Measurements from ENCODE around the gene CST2.
"Not testable (repeated sequence)": the region's sequence is repeated elsewhere in the genome, so short reads cannot be mapped to it uniquely, and the experiment has no call there.

The CST2 gene

GRCh38 chr20:23857962-23858595 lies 31.6 kb upstream of the CST2 start:
- no peak for TF ChIP-seq Cebpa-rat (IDR thresholded peaks at IDR 0.05)
- no peak overlapping the region for H3K27ac ChIP-seq
- H3K27me3 ChIP-seq: no peaks in the 10 kb centered on the region
- H3K4me1 ChIP-seq: peaks cover 7% of the 10 kb centered on the region; the same call in 1 of the 2 replicates
- 0 out of 2 replicates have a peak, but pooled peaks cover 3% of the 10 kb centered on the region for H3K9me3 ChIP-seq
- H3K36me3 ChIP-seq: no peaks in the 10 kb centered on the region
- H4K20me1 ChIP-seq: no peaks in the 10 kb centered on the region
- no peak overlapping the region for H3K9ac ChIP-seq
- no peak overlapping the region for H3K4me2 ChIP-seq
- H3K4me3 ChIP-seq: no peak overlapping the region

- Histone ChIP-seq H3K4me3 (no peak overlapping the region), H3K4me2 (no peak overlapping the region), H3K27ac (no peak overlapping the region), H4K20me1 (no peaks in the 10 kb centered on the region), H3K9me3 (no peaks in the 10 kb centered on the region), H3K9ac (no peak overlapping the region), H3K4me1 (peaks cover 7% of the 10 kb centered on the region; the same call in 1 of the 2 replicates), H3K36me3 (no peaks in the 10 kb centered on the region), H3K27me3 (no peaks in the 10 kb centered on the region)
- no peak for TF ChIP-seq Cebpa-rat (IDR thresholded peaks at IDR 0.05)
Measured at GRCh38 chr20:23856736-23857135, 30.2 kb upstream of the CST2 start.

- no peak overlapping the region for H3K4me3 ChIP-seq
- H3K36me3 ChIP-seq: no peaks in the 10 kb centered on the region
- peaks cover 7% of the 10 kb centered on the region; the same call in 1 of the 2 replicates for H3K4me1 ChIP-seq
- no peak for TF ChIP-seq Cebpa-rat (IDR thresholded peaks at IDR 0.05)
- H3K9me3 ChIP-seq: no peaks in the 10 kb centered on the region
- H3K27ac ChIP-seq: no peak overlapping the region
- no peak overlapping the region for H3K9ac ChIP-seq
- no peaks in the 10 kb centered on the region for H3K27me3 ChIP-seq
- H3K4me2 ChIP-seq: no peak overlapping the region
- no peaks in the 10 kb centered on the region for H4K20me1 ChIP-seq
Measured at GRCh38 chr20:23856226-23856625, 29.7 kb upstream of the CST2 start.

- Histone ChIP-seq H3K9ac (no peak overlapping the region), H3K27me3 (no peaks in the 10 kb centered on the region), H3K4me1 (no peaks in the 10 kb centered on the region), H3K9me3 (no peaks in the 10 kb centered on the region), H3K27ac (no peak overlapping the region), H3K4me2 (no peak overlapping the region), H4K20me1 (no peaks in the 10 kb centered on the region), H3K36me3 (no peaks in the 10 kb centered on the region), H3K4me3 (no peak overlapping the region)
- TF ChIP-seq Cebpa-rat (IDR thresholded peaks at IDR 0.05): no peak
Measured at GRCh38 chr20:23841693-23842092, 15.2 kb upstream of the CST2 start.

GRCh38 chr20:23835716-23836115 lies 9.2 kb upstream of the CST2 start:
- Histone ChIP-seq H3K27ac (no peak overlapping the region), H3K4me1 (peaks cover 6% of the 10 kb centered on the region; the same call in 1 of the 2 replicates)
- no peak for TF ChIP-seq Cebpa-rat (IDR thresholded peaks at IDR 0.05)

GRCh38 chr20:23832775-23833513 lies 6.4 kb upstream of the CST2 start:
- no peak overlapping the region for H3K4me2 ChIP-seq
- peaks cover 6% of the 10 kb centered on the region; the same call in 1 of the 2 replicates for H3K4me1 ChIP-seq
- H3K27me3 ChIP-seq: no peaks in the 10 kb centered on the region
- no peaks in the 10 kb centered on the region for H3K9me3 ChIP-seq
- no peak overlapping the region for H3K4me3 ChIP-seq
- no peak overlapping the region for H3K27ac ChIP-seq
- no peaks in the 10 kb centered on the region for H4K20me1 ChIP-seq
- H3K9ac ChIP-seq: no peak overlapping the region
- TF ChIP-seq Cebpa-rat (IDR thresholded peaks at IDR 0.05): no peak
- H3K36me3 ChIP-seq: no peaks in the 10 kb centered on the region

More at GRCh38 chr20:23835716-23836115, 9.2 kb upstream of the CST2 start:
- H4K20me1 ChIP-seq: no peaks in the 10 kb centered on the region
- no peaks in the 10 kb centered on the region for H3K9me3 ChIP-seq
- no peaks in the 10 kb centered on the region for H3K36me3 ChIP-seq
- no peak overlapping the region for H3K4me3 ChIP-seq
- no peaks in the 10 kb centered on the region for H3K27me3 ChIP-seq
- H3K4me2 ChIP-seq: no peak overlapping the region
- no peak overlapping the region for H3K9ac ChIP-seq

GRCh38 chr20:23831961-23832360 lies 5.4 kb upstream of the CST2 start:
- not testable (repeated sequence) for H3K9me3 ChIP-seq, H3K36me3 ChIP-seq, H3K4me2 ChIP-seq, H3K4me3 ChIP-seq, H3K27me3 ChIP-seq, H4K20me1 ChIP-seq, H3K27ac ChIP-seq, H3K4me1 ChIP-seq, H3K9ac ChIP-seq

- peak overlapping the region; percentile 57 for H3K4me2 ChIP-seq
- no peaks in the 10 kb centered on the region for H3K36me3 ChIP-seq
- H3K9ac ChIP-seq: no peak overlapping the region
- H3K9me3 ChIP-seq: no peaks in the 10 kb centered on the region
- peaks cover 30% of the 10 kb centered on the region for H3K4me1 ChIP-seq
- no peaks in the 10 kb centered on the region for H3K27me3 ChIP-seq
- H4K20me1 ChIP-seq: no peaks in the 10 kb centered on the region
- TF ChIP-seq Cebpa-rat (IDR thresholded peaks at IDR 0.05): no peak
- no peak overlapping the region for H3K4me3 ChIP-seq
- no peak overlapping the region for H3K27ac ChIP-seq
Measured at GRCh38 chr20:23823621-23824324, 2.8 kb downstream of the CST2 start.

GRCh38 chr20:23823111-23823510 lies 3.4 kb downstream of the CST2 start:
- no peak overlapping the region for H3K27ac ChIP-seq
- no peaks in the 10 kb centered on the region for H4K20me1 ChIP-seq
- no peak overlapping the region for H3K9ac ChIP-seq
- H3K4me2 ChIP-seq: peak overlapping the region; percentile 57; the same call in 1 of the 2 replicates
- TF ChIP-seq Cebpa-rat (IDR thresholded peaks at IDR 0.05): no peak
- no peaks in the 10 kb centered on the region for H3K27me3 ChIP-seq
- no peak overlapping the region for H3K4me3 ChIP-seq
- H3K4me1 ChIP-seq: peaks cover 30% of the 10 kb centered on the region
- H3K9me3 ChIP-seq: no peaks in the 10 kb centered on the region
- no peaks in the 10 kb centered on the region for H3K36me3 ChIP-seq

GRCh38 chr20:23820493-23820892 lies 6.0 kb downstream of the CST2 start:
- Histone ChIP-seq H3K9ac (no peak overlapping the region), H4K20me1 (no peaks in the 10 kb centered on the region), H3K4me2 (no peak overlapping the region), H3K27ac (no peak overlapping the region), H3K36me3 (no peaks in the 10 kb centered on the region), H3K9me3 (no peaks in the 10 kb centered on the region), H3K4me3 (no peak overlapping the region), H3K4me1 (peaks cover 22% of the 10 kb centered on the region), H3K27me3 (no peaks in the 10 kb centered on the region)
- no peak for TF ChIP-seq Cebpa-rat (IDR thresholded peaks at IDR 0.05)

GRCh38 chr20:23811559-23811958 lies 15.0 kb downstream of the CST2 start:
- not testable (repeated sequence) for H3K27me3 ChIP-seq, H3K27ac ChIP-seq, H3K4me2 ChIP-seq, H3K9me3 ChIP-seq, H3K4me1 ChIP-seq, H3K9ac ChIP-seq, H4K20me1 ChIP-seq, H3K4me3 ChIP-seq, H3K36me3 ChIP-seq

- H4K20me1 ChIP-seq, H3K9ac ChIP-seq, H3K4me1 ChIP-seq, H3K27me3 ChIP-seq, H3K27ac ChIP-seq, H3K9me3 ChIP-seq, H3K4me3 ChIP-seq, H3K4me2 ChIP-seq, H3K36me3 ChIP-seq: not testable (repeated sequence)
Measured at GRCh38 chr20:23810349-23810748, 16.2 kb downstream of the CST2 start.

Data from BLaER1 (cell line).